ENCODE data around the gene MYH15. TPM values are rescaled to one million over a fixed set of nuclear protein-coding genes. Genes with fewer than 3 reads are reported as not detected.

MYH15 gene
- total RNA-seq, 2 experiments from 2014 or later, result 0.46 to 0.57 TPM

GRCh38 chr3:108459225-108459624 is 51.2 kb downstream of the MYH15 start:
- Histone ChIP-seq H3K4me1 (ENCODE audit: insufficient read depth, low read length, poor library complexity, severe bottlenecking) (no peaks in the 10 kb centered on the region), H3K9me2 (ENCODE audit: insufficient read depth, low read length) (no peaks in the 10 kb centered on the region), H4K20me1 (ENCODE audit: insufficient read depth, low read length) (no peaks in the 10 kb centered on the region), H3K27ac (ENCODE audit: low read depth, low read length, poor library complexity, severe bottlenecking) (no peak overlapping the region), H3K9me3 (ENCODE audit: low read length) (no peaks in the 10 kb centered on the region), H3K79me2 (ENCODE audit: insufficient read depth, low read depth, low read length) (no peaks in the 10 kb centered on the region), H3K36me3 (ENCODE audit: insufficient read depth, low read length) (no peaks in the 10 kb centered on the region), H2AFZ (ENCODE audit: low read length) (no peak overlapping the region), H3K4me3 (ENCODE audit: low read depth, low read length, poor library complexity, severe bottlenecking) (no peak overlapping the region), H3K4me2 (ENCODE audit: low read length) (no peak overlapping the region)
- ChIA-PET CTCF (ENCODE audit: unreplicated experiment) (no interaction called here), POLR2A (interaction anchor here (0.7 to 0.9 kb wide), 2 partner anchors 19 to 667 kb away, joined by 3 to 4 read pairs; no protein-coding TSS in a partner anchor)
- DNase-seq (ENCODE audit: low spot score), result no peak
- intact Hi-C loops (cut with micrococcal nuclease; ENCODE audit: unreplicated experiment), result no loop called here
- no TSS peak for BruUV-seq (replicated peaks)
- TF ChIP-seq CTCF (conservative IDR thresholded peaks at IDR 0.05; ENCODE audit: low read length), result no peak
- no peak for TF ChIP-seq EZH2phosphoT487 (IDR thresholded peaks at IDR 0.05; ENCODE audit: borderline replicate concordance, low read depth, low read length)

- Histone ChIP-seq H4K20me1 (ENCODE audit: insufficient read depth, low read length) (no peaks in the 10 kb centered on the region), H3K79me2 (ENCODE audit: insufficient read depth, low read depth, low read length) (no peaks in the 10 kb centered on the region), H3K4me3 (ENCODE audit: low read depth, low read length, poor library complexity, severe bottlenecking) (no peak overlapping the region), H3K36me3 (ENCODE audit: insufficient read depth, low read length) (no peaks in the 10 kb centered on the region), H3K9me2 (ENCODE audit: insufficient read depth, low read length) (no peaks in the 10 kb centered on the region), H3K9me3 (ENCODE audit: low read length) (no peaks in the 10 kb centered on the region), H3K4me1 (ENCODE audit: insufficient read depth, low read length, poor library complexity, severe bottlenecking) (no peaks in the 10 kb centered on the region), H3K4me2 (ENCODE audit: low read length) (no peak overlapping the region), H3K27ac (ENCODE audit: low read depth, low read length, poor library complexity, severe bottlenecking) (no peak overlapping the region), H2AFZ (ENCODE audit: low read length) (no peak overlapping the region)
- ChIA-PET CTCF (ENCODE audit: unreplicated experiment) (no interaction called here), POLR2A (no interaction called here)
- TF ChIP-seq CTCF (conservative IDR thresholded peaks at IDR 0.05; ENCODE audit: low read length), result no peak
- no peak for TF ChIP-seq EZH2phosphoT487 (IDR thresholded peaks at IDR 0.05; ENCODE audit: borderline replicate concordance, low read depth, low read length)
- intact Hi-C loops (cut with micrococcal nuclease; ENCODE audit: unreplicated experiment), result no loop called here
- no TSS peak for BruUV-seq (replicated peaks)
- DNase-seq (ENCODE audit: low spot score), result no peak
Observed at GRCh38 chr3:108455212-108455705, 55.1 kb downstream of the MYH15 start.

- Histone ChIP-seq H3K27ac (ENCODE audit: low read depth, low read length, poor library complexity, severe bottlenecking) (no peak overlapping the region), H2AFZ (ENCODE audit: low read length) (no peak overlapping the region), H3K36me3 (ENCODE audit: insufficient read depth, low read length) (no peaks in the 10 kb centered on the region), H3K4me3 (ENCODE audit: low read depth, low read length, poor library complexity, severe bottlenecking) (no peak overlapping the region), H3K4me2 (ENCODE audit: low read length) (no peak overlapping the region), H3K79me2 (ENCODE audit: insufficient read depth, low read depth, low read length) (no peaks in the 10 kb centered on the region), H3K4me1 (ENCODE audit: insufficient read depth, low read length, poor library complexity, severe bottlenecking) (no peaks in the 10 kb centered on the region), H4K20me1 (ENCODE audit: insufficient read depth, low read length) (no peaks in the 10 kb centered on the region), H3K9me3 (ENCODE audit: low read length) (no peaks in the 10 kb centered on the region), H3K9me2 (ENCODE audit: insufficient read depth, low read length) (no peaks in the 10 kb centered on the region)
- POLR2A ChIA-PET, result interaction anchor here (0.8 to 1.5 kb wide), 2 partner anchors 11 to 16 kb away, joined by 4 to 5 read pairs; no protein-coding TSS in a partner anchor
- intact Hi-C loops (cut with micrococcal nuclease; ENCODE audit: unreplicated experiment), result no loop called here
- DNase-seq (ENCODE audit: low spot score), result no peak
- CTCF ChIA-PET (ENCODE audit: unreplicated experiment), result no interaction called here
- no TSS peak for BruUV-seq (replicated peaks)
- TF ChIP-seq EZH2phosphoT487 (IDR thresholded peaks at IDR 0.05; ENCODE audit: borderline replicate concordance, low read depth, low read length) (no peak), CTCF (conservative IDR thresholded peaks at IDR 0.05; ENCODE audit: low read length) (no peak)
Observed at GRCh38 chr3:108453565-108453964, 56.8 kb downstream of the MYH15 start.

Data from OCI-LY7 (cell line).